HG03039 (cell line): Measurements from ENCODE around the gene PAGR1.
A peak's percentile ranks its signal among the peaks of the same experiment; 100 is the strongest.
"Not testable (repeated sequence)": the region's sequence is repeated elsewhere in the genome, so short reads cannot be mapped to it uniquely, and the experiment has no call there.

Experiments used
- ATAC-seq: cut with Tn5 transposase; IDR thresholded peaks from one replicate; pipeline ENCODE4 v1.9.1; 2021; ENCODE audit warnings: mild to moderate bottlenecking, moderate library complexity; ENCODE audit not compliant: unreplicated experiment

Gene PAGR1

DNA sequence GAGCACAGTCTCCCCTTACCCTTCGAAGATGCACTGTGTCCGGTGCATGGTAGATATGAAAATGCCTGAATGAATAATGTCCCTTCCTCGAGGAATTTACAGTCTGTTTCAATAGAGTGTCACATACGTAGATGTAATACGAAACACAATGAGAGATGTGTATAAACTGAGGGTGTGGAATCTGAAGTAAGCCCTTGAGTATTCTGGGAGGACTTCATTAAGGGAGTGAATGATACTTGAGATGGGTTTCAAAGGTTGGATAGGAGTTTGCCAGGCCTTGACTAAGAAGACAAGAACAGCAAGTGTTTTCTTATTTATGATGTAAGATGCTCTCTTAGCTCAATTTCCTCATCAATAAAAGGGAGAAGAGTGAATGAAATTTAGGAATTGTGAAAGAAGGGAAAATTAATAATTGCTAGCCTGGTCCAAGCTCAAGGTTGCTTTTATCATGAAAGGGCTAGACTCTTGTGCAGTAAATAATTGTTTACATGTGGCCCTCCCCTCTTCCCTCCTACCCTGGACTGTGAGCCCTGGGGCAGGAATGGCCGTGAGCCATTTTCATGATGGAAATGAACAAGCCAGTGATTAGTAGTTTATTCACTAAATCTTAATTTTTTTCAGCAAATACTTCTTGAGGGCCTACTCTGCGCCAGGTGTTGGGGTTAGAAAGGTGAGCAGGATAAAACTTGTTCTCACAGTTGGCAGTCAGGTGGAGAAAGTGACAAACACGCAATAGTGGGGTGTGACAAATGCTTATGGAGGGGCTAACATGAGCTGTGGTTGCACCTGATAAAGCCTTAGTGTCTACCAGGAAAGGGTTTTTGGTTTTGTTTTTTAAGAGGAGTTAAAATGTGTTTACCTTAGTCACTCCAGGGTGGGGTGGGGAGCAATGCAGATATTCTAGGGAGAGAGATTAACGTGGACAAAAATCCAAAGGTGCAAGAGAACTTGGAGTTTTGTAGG lies 23.8 kb upstream of the PAGR1 start:
- ATAC-seq: no peak

DNA sequence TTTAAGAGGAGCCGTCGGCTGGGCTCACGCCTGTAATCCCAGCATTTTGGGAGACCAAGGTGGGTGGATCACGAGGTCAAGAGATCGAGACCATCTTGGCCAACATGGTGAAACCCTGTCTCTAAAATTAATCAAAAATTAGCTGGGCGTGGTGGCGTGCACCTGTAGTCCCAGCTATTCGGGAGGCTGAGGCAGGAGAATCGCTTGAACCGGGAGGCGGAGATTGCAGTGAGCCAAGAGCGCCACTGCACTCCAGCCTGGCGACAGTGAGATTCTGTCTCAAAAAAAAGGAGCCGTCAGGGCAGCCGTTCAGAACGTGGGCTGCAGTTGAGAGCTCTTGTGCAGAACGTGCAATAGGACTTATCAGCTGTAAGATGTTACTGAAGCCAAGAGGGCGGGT lies 22.8 kb upstream of the PAGR1 start:
- ATAC-seq: not testable (repeated sequence)

DNA sequence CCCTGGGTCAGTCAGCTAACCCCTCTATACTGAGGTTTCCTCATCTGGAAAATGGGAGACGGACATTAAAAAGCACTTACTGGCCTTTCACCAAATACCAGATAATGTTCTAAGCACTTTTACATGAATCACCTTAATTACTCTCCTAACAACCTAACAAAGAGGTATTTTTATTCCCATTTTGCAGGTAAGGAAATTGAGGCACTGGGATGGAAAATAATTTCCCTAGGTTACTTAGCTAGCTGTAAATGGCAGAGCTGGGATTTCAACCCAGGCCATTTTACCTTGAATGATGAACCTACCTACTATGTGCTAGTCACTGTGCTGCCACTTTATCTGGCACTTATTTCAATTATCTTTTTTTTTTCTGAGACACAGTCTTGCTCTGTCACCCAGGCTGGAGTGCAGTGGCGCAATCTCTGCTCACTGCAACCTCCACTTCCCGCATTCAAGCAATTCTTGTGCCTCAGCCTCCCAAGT lies 21.7 kb upstream of the PAGR1 start:
- ATAC-seq: no peak

DNA sequence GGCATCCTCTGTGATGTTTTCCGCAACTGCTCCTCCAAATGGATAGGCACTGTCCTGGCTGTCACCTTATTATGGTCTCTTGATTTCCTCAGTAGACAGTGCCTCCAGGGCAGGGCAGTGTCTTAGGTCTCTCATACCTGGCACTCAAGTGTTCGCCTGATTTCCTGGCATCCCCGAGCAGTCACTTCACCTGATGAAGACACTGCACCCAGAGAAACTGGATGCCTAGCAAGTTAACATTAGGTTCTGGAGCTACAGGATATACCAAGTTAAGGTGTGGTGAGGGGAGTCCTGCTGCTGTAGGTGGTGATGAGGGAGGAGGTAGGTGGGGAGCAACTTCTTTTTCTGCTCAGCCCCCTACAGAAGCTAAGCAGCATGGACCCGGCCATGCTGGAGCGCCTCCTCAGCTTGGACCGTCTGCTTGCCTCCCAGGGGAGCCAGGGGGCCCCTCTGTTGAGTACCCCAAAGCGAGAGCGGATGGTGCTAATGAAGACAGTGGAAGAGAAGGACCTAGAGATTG lies 13.5 kb upstream of the PAGR1 start:
- no peak for ATAC-seq

DNA sequence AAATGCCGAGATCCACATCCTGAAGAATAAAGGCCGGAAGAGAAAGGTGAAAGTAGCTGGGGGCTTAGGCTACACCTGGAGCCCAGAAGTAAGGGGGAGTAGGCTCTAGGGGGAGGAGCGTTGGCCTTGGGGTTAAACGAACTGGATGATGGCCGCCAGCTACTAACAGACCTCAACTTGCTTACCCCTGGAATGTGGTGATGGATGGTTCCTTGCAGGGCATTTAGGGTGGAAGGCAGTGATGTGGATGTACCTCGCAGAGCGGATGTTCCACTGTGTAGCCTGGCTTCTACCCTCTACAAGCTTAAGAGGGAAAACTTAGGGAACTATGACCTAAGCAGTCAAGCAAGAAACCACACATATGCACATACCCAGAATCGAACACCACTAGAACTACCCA lies 11.9 kb upstream of the PAGR1 start:
- ATAC-seq: no peak

DNA sequence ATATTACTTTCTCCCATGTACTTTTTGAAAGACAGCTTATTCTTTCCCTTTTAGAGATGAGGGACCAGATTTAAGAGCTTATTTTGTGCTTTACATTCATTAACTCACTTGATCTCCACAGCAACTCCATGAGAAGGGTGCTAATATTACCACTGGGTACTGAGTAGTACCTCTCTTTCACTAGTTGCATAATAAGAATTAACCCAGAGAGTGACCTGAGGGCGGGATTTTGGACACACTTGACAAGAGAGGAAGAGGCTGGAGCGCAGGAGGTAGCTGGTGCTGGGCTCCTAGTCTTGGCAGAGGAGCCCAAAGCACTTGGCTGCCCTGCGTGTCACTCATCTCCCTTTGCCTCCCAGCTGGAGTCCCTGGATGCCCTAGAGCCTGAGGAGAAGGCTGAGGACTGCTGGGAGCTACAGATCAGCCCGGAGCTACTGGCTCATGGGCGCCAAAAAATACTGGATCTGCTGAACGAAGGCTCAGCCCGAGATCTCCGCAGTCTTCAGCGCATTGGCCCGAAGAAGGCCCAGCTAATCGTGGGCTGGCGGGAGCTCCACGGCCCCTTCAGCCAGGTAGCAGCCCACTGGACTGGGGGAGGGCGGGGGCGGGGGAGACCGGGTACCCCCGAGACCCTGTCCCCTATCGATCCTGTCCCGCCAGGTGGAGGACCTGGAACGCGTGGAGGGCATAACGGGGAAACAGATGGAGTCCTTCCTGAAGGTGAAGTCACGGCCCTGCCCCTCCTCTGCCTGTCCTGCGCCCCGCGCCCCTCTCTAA lies 11.3 kb upstream of the PAGR1 start:
- no peak for ATAC-seq

DNA sequence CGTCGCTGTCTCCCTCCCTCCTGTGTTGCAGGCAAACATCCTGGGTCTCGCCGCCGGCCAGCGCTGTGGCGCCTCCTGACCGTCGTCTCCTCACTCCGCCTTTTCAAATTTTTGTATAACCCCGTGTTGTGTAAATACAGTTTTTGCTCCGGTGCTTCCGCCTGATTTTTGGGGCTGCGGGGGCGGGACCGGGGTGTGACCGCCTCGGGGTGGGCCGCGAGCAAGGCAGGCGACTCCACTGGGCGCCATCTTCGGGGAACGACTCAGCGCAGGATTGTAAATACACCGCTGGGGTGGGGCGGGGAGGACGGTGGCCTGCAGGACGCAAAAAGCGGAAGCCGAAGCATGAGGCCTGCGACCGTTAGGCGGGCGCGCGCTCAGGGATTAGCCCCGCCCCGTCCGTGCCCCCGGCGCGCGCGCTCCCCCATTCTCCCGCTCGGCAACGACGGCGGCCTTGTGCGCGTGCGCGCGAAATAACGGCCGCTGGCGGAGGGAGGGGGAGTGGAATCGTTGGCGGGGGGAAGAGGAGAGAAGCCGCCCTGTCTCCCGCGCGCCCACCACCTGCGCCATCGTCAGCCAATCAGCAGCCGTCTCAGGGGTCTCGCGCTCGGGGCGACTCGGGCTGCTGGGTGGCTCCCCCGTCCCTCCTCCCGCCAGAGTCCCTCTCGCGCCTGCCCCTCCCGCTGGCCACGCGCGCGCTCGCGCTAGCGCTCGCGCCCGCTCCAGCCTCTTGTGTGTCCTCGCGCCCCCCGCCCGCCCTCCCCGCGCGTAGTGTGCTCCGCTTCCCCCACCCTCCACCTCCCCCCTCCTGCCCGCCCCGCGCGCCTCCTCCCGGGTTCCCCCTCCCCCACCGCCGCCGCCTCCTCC lies 10.5 kb upstream of the PAGR1 start:
- ATAC-seq: peak; percentile 47

DNA sequence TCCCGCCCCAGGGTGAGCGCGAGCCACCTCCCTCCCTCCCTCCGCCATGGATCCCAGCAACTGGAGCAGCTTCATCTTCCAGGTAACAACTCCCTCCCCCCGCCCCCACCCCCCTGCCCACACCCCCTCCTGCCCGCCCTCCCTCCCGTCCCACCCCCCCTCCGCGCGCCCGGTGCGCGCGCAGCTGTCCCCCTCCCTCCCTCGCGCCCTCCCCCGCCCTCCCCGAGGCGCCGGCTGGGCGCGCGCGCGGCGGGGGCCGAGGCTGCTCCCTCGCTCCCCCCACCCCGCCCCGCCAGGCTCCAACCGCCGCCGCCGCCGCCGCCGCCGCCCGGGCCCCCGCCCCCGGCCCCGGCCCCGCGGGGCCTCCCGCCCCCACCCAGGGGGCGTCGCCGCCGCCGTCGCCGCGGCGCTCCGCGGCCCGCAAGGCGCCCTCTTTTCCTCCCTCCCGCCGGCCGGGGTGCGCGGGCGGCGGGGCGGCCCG lies 9.8 kb upstream of the PAGR1 start, which contains the start of gene MAZ:
Gene MAZ (plus strand): TSS at position 431 of the 481 bp plus-strand sequence. CDS start 173 bp downstream, outside the sequence.
- no peak for ATAC-seq

DNA sequence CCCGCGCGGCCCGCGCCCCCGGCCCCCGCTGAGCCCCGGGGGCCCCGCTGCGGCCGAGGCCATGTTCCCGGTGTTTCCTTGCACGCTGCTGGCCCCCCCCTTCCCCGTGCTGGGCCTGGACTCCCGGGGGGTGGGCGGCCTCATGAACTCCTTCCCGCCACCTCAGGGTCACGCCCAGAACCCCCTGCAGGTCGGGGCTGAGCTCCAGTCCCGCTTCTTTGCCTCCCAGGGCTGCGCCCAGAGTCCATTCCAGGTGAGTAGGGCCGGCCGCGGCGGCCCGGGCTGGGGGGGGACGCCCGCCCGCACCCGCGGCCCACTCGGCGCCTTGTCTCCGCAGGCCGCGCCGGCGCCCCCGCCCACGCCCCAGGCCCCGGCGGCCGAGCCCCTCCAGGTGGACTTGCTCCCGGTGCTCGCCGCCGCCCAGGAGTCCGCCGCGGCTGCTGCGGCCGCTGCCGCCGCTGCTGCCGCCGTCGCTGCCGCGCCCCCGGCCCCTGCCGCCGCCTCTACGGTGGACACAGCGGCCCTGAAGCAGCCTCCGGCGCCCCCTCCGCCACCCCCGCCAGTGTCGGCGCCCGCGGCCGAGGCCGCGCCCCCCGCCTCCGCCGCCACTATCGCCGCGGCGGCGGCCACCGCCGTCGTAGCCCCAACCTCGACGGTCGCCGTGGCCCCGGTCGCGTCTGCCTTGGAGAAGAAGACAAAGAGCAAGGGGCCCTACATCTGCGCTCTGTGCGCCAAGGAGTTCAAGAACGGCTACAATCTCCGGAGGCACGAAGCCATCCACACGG lies 9.1 kb upstream of the PAGR1 start:
- ATAC-seq: no peak

DNA sequence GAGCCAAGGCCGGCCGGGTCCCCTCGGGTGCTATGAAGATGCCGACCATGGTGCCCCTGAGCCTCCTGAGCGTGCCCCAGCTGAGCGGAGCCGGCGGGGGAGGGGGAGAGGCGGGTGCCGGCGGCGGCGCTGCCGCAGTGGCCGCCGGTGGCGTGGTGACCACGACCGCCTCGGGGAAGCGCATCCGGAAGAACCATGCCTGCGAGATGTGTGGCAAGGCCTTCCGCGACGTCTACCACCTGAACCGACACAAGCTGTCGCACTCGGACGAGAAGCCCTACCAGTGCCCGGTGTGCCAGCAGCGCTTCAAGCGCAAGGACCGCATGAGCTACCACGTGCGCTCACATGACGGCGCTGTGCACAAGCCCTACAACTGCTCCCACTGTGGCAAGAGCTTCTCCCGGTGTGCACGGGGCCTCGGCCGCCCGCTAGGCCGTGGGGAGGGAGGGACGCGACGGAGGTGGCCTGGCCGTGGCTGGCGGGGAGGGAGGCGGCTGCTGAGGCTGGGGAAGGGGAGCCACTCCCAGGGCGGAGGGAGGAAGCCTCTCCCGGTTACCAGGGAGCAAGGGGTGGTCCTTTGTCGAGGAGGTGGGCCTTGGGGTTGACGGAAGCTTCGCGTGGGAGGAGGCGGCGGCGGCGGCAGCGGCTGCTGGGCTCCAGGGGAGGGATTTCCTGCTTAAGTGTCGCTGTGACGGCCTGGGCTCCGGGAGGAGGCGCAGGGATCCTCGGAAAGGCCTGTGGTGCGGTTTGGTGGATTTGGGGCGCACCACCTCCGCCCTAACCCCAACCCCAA lies 8.3 kb upstream of the PAGR1 start:
- ATAC-seq: no peak

DNA sequence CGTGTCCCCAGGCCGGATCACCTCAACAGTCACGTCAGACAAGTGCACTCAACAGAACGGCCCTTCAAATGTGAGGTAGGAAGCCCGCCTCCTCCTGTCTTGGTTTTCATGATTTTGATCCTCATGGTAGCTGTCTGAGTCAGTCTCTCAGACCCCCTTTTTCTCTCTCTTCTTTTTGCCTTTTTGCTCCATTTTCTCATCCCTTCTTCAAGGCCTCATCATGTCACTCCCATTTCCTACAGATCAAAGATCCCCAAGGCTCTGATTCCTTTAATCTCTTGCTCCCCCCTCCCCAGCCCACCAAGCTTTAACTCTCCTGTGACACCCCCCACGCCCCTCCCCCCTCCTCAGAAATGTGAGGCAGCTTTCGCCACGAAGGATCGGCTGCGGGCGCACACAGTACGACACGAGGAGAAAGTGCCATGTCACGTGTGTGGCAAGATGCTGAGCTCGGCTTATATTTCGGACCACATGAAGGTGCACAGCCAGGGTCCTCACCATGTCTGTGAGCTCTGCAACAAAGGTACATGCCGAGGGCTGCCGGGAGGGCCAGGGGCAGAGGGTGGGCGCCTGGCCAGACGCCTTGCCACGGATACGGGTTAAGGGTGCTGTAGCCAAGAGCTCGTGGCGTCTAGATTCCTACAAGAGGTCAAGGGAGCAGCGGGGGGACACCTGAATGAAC lies 7.6 kb upstream of the PAGR1 start:
- ATAC-seq: no peak

DNA sequence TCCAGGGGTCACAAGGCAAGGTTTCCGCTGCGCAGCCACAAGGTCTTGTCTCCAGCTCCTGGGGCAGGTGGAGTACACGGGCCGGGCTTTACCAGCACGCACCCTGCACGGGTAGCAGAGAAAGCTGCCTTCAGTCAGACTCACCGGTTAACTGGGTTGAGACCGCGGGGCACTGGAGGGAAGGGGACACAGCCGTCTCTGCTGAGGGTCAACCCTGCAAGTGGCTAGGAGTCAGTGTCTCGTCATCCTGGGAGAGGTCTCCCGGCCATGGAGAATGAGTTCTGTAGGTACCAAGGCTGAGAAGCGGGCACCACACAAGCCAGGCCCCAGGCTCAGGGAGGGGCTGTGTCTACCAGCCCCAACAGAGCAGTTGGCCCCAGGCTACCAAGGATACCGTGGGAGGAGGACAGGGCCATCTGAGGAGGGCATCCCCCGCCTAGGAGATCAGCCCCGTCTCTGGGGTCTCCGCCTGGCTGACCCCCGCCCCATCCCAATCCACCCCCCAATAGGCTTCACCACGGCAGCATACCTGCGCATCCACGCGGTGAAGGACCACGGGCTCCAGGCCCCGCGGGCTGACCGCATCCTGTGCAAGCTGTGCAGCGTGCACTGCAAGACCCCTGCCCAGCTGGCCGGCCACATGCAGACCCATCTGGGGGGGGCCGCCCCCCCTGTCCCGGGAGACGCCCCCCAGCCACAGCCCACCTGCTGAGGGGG lies 6.8 kb upstream of the PAGR1 start:
- no peak for ATAC-seq

DNA sequence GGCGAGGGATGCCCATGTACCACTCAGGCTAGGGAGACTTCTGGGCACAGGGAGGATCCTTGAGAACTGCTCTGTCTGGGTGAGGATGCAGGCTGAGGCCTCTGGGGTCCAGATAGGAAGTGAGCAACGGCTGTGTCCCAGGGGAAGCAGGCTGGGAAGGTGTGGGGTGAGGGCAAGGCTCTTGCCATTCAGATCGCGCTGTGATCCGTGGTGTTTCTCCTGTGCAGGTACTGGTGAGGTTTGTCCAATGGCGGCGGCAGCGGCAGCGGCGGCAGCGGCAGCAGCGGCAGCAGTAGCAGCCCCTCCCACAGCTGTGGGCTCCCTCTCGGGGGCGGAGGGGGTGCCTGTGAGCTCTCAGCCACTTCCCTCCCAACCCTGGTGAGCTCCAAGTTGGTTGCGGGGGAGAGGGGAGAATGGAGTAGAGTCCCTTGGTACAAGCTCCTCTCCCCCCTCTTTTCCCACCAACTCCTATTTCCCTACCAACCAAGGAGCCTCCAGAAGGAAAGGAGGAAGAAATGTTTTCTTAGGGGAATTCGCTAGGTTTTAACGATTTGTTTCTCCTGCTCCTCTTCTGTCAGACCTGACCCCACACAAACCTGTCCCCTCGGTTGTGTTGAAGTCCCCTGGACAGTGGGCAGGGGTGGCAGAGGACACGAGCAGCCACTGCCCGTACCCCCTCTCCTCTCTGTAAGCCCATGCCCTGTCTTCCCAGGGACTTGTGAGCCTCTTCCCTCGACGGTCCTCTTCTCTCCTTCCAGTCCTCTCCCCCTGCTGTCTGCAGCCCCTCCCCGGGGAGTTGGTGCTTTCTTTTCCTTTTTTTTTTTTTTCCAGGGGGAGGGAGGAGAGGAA lies 5.9 kb upstream of the PAGR1 start:
- ATAC-seq: no peak

DNA sequence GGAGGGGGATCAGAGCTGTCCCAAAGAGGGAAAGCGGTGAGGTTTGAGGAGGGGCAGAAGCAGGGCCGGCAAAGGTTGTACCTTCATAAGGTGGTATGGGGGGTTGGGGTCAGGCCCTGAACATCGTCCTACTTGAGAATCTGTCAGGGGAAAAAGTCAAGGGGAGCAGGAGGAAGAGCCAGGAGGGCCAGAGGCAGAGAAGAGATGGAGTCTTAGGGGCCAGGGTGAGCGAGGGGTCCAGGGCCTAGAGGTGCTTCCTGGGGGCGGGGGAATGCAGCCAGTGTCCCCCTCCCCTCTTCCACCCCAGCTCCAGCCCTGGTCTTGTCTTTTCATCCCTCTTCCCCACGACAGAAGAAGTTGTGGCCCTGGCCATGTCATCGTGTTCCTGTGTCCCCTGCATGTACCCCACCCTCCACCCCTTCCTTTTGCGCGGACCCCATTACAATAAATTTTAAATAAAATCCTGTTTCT lies 5.2 kb upstream of the PAGR1 start:
- no peak for ATAC-seq

DNA sequence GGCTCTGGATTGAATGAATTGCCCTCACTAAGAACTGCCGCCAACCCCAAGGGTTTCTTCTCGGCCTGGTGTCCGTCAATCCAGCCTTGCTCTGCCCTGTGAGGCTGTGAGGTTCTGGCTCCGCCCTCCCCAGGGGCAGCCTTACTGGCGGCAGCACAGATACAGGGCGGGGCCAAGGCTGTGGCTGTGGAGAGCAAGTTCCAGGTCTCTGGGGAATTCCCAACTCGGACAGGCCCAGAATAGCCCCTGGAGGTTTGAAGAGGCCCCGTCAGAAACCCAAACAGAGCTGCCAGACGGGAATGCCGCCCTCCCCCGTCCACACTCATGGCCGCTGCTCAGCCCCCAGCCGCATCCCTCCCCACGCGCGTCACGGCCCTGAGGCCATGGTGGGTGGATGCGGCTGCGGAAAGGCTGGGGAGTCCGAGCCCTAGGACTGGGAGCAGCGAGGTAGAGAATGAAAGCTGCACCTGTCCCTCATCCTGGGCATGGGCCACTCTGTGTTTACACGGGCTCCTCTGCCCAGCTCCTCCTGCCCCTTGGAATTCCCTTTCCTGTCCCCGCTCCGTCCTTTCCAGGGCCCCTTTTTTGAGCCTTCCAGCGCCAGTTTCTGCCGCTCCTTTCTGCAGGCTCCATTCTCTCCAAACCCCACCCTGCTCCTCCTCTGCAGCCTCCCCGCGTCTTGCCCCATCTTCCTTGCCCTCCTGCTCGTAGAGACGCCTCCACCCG lies 4.6 kb upstream of the PAGR1 start:
- peak; percentile 35 for ATAC-seq
